ENCODE results near the gene POU6F1.

- TF ChIP-seq CTCF (IDR thresholded peaks at IDR 0.05) (no peak), EP300 (IDR thresholded peaks at IDR 0.05) (no peak)
Observed at GRCh38 chr12:51222461-51222860, 4.6 kb upstream of the POU6F1 start.

Measured in stomach (tissue), 4 donors.